Effector CD4-positive, alpha-beta T cell (primary cell): Measurements from ENCODE around the gene PKD1L1.
"Not testable (repeated sequence)": the region's sequence is repeated elsewhere in the genome, so short reads cannot be mapped to it uniquely, and the experiment has no call there.

Experiments used
- DNase-seq: peaks from one replicate; pipeline ENCODE4 v3.0.0-alpha.2; 2020

The PKD1L1 gene

DNA sequence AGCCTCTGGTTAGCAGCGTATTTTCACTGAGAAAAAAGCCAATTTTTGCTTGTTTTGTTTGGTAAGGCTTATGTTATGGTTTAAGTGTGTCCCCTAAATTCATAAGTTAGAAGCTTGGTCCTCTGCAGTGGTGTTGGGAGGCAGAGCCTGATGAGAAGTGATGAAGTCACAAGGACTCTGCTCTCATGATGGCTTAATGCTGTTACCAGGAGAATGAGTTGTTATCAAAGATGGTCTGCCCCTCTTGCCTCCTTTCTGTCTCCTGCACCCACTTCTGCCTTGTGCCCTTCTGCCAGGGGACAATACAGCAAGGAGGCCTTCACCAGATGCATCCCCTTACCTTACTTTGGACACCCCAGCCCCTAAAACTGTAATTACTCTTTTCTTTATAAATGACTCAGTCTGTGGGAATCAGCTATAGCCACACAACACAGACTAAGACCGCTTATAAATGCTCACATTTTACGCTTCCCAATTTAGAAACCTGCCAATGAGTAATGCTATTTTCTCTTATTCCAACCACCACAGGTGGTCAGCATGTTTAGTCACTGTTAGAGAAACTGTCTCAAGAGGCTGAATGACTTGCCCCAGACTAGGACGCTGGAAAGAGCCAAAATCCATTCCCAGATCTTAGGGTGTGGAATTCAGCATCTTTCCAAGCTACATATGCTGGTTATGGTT, 6.1 kb upstream of the PKD1L1 start:
- DNase-seq: no peak

GRCh38 chr7:47953822-47954221, 5.6 kb upstream of the PKD1L1 start:
- DNase-seq: no peak

GRCh38 chr7:47952224-47952623, 4.0 kb upstream of the PKD1L1 start:
- DNase-seq: no peak

GRCh38 chr7:47951374-47951773, 3.1 kb upstream of the PKD1L1 start:
- DNase-seq: no peak

- no peak for DNase-seq
These were observed 2.4 kb upstream of the PKD1L1 start for GRCh38 chr7:47950714-47951113.

DNA sequence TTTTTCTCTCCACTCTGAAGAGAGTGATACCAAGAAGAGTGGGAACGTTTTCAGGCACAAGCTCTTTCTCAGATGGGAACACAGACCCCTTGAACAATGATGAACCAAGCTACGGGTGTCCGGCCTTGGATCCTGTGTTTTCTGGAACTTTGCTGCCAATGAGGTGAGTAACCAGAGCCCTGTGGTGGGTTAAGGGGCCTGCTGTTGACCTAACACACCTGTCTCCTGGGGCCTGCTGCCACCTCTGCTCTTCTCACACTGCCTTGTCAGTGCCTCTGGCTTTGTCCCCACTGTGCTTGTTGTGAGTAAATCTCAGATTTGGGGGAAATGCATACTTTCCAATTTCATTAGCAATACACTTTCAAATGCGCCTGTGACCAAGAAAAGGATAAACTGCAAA, 1.4 kb upstream of the PKD1L1 start:
- no peak for DNase-seq

GRCh38 chr7:47947355-47947749, 914 bp downstream of the PKD1L1 start:
- no peak for DNase-seq

DNA sequence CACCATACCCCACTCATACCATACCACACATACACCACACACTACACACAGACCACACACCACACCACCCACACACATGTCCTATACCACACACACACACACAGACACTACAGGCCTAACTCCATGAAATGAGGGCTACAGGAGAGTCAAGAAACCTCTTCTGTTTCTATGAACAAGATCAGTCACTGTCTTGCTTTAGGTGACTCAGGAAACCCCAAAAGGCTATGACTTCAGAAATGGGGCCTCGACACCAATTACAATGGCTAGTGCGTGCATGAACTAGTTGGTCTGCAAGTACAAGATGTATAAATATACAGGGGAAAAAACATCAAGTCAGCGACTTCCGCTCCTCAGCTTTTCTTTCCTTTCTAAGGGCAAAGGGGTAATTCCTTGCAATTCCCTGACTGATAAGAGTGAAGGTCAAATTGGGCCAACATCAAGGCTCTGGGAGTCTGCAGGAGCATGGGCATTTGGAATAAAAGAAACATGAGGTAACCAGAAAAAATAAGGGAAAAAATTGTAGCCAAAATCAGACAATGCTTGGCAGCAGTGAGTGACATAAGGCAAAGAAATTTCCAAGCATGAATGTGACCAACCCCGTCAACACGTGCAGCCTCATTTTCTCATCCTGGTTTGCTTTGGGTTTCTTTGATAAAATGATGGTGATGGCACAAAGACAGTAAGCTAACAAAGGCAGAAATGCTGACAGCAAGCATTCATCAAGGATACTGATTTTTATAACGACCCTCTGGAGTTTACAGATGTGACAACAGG, 1.5 kb downstream of the PKD1L1 start:
- DNase-seq: no peak

DNA sequence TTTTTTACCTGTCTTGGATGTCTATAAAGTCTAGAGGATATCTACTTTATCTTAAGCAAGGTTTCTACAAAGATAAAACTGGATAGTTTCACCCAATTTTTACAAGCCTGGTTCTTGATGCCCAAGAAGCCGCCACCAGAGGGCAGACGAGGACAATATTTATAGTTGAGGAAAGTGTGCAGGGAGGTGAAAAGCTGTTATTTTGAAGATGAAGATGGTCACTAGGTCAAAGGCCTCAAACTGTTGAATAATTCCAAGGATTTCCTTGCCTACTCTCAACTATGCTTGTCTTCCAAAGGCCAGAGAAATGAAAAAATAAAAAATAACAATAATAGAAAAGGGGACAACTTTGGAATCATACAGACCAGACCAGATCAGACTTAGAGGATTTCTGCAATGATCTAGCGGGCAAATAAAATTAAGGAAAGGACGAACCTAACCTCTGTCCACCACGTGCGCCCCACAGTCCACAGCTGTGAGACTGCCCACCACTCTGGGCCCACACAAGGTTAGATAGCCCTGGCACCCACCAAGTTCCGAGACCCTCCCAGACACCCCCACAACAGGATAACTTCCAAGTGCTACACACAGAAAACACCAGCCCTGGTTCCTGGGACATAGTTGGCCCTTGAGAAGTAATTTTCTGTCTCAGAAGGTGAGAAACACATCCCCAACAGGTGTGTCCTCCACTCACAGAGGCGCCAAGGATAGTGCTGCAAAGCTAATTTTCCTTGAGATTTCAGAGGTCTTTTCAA, 2.8 kb downstream of the PKD1L1 start:
- DNase-seq: peak; percentile 66

GRCh38 chr7:47944536-47945260, 3.6 kb downstream of the PKD1L1 start:
- DNase-seq: no peak

DNA sequence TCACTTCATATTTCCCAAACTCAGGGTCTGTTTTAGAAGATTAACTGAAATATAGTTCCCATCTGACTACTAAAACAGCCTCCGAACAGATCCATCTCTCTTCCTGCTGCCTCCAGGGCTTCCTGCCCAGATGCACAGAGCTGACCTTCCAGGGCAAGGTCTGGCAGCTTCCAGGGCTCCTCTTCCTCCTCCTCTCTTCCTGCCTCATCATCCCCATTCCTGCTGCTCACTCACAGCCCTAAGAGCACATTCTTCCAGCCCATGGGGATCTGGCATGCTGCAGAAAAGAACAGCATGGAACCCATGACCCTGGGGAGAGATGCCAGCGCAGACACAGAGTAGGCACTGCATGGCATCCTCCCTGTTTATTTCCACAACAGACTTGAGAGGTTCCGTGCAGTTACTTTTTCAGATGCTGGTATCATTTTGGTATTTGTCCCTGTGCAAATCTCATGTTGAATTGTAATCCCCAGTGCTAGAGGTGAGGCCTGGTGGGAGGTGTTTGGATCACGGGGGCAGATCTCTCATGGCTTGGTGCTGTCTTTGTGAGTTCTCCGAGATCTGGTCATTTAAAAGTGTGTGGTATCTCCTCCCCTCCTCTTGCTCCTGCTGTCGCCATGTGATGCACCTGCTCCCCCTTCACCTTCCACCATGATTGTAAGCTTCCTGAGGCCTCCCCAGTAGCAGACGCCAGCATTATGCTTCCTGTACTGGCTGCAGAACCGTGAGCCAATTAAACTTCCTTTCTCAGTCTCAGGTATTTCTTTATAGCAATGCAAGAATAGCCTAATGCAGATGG, 4.4 kb downstream of the PKD1L1 start:
- no peak for DNase-seq

- DNase-seq: not testable (repeated sequence)
These were observed 5.6 kb downstream of the PKD1L1 start for GRCh38 chr7:47942651-47943050.

- DNase-seq: no peak
These were observed 6.1 kb downstream of the PKD1L1 start for GRCh38 chr7:47942132-47942531.

GRCh38 chr7:47941136-47941844, 7.0 kb downstream of the PKD1L1 start:
- no peak for DNase-seq

GRCh38 chr7:47940088-47941013, 7.9 kb downstream of the PKD1L1 start:
- DNase-seq: no peak

DNA sequence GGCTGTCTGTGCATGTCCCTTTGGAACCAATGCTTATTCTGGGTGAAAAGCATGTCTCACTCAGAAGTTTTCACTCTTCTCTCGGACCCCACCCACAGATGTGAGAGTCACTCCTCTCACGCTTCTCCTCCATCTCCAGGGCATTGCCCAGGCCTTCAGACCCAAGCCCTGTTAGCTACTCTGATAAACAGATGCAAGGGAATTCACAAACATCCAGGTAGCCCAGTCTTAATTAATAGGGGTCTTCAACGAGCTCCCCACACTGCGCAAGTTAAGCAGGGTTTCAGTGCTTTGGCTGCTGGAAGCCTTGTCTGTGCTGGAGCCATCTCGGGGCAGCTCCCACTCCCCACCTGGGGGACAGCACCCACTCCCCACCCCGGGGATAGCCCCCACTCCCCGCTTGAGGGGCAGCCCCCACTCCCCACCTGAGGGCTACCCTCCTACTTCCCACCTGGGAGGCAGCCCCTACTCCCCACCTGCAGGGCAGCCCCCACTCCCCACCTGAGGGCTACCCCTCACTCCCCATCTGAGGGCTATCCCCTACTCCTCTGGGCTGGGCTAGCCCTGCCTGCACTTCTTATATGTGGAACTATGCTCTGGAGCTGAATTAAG, 8.7 kb downstream of the PKD1L1 start:
- DNase-seq: no peak

DNA sequence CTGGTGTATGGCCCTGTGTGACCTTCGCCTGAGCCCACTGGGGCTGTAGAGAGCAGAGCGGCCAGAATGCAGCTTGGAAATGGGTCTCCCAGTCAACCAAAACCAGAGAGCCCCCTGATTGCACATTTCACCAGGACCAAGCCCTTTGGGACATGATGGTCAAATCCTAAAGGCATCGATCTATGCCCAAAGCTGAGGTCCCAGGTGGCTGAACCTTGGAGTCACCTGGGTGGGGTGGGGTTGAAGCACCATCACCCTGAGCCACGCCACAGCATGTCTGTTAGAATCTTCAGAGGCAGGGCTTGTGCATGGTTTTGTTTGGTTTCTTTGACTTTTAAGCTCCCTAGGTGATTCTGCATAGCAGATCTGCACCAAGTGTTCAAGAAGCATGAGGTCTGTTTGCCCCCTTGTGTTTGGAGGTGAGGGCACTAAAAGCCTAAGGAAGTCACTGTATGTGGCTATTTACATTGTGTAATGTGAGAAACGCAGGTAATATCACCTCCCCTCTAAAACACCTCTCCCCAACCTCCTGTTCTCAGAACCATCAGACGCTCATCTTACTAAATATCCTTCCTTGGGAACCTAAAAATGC, 9.6 kb downstream of the PKD1L1 start:
- DNase-seq: no peak

GRCh38 chr7:47937711-47938573, 10.3 kb downstream of the PKD1L1 start:
- DNase-seq: no peak
